HG02623 (cell line): ENCODE measurements around the gene ADAMTS14.

Experiments
- ATAC-seq: cut with Tn5 transposase; IDR thresholded peaks from one replicate; pipeline ENCODE4 v1.9.1; 2021; ENCODE audit warnings: moderate library complexity; ENCODE audit not compliant: unreplicated experiment

Gene ADAMTS14

GRCh38 chr10:70728328-70728727 lies 56.0 kb downstream of the ADAMTS14 start:
- ATAC-seq = no peak

- ATAC-seq = no peak
Observed at GRCh38 chr10:70729763-70730357, 57.6 kb downstream of the ADAMTS14 start.

GRCh38 chr10:70730955-70731354 lies 58.6 kb downstream of the ADAMTS14 start:
- ATAC-seq = no peak

GRCh38 chr10:70732569-70732968 lies 60.3 kb downstream of the ADAMTS14 start:
- ATAC-seq = no peak

GRCh38 chr10:70733051-70733450 lies 60.7 kb downstream of the ADAMTS14 start:
- no peak for ATAC-seq

GRCh38 chr10:70735161-70735560 lies 62.9 kb downstream of the ADAMTS14 start:
- no peak for ATAC-seq

- ATAC-seq = no peak
Observed at GRCh38 chr10:70736525-70736924, 64.2 kb downstream of the ADAMTS14 start.

- no peak for ATAC-seq
Observed at GRCh38 chr10:70737250-70737649, 64.9 kb downstream of the ADAMTS14 start.

GRCh38 chr10:70738006-70738760 lies 65.9 kb downstream of the ADAMTS14 start:
- no peak for ATAC-seq

- no peak for ATAC-seq
Observed at GRCh38 chr10:70738761-70739121, 66.4 kb downstream of the ADAMTS14 start.

- no peak for ATAC-seq
Observed at GRCh38 chr10:70740406-70741288, 68.3 kb downstream of the ADAMTS14 start.

- ATAC-seq = no peak
Observed at GRCh38 chr10:70742537-70743429, 70.5 kb downstream of the ADAMTS14 start.

- no peak for ATAC-seq
Observed at GRCh38 chr10:70743430-70743788, 71.1 kb downstream of the ADAMTS14 start.

- ATAC-seq = no peak
Observed at GRCh38 chr10:70743879-70744278, 71.6 kb downstream of the ADAMTS14 start.

GRCh38 chr10:70744617-70745143 lies 72.4 kb downstream of the ADAMTS14 start:
- ATAC-seq = no peak

- no peak for ATAC-seq
Observed at GRCh38 chr10:70745555-70745954, 73.2 kb downstream of the ADAMTS14 start.

GRCh38 chr10:70747192-70747965 lies 75.1 kb downstream of the ADAMTS14 start:
- no peak for ATAC-seq

- no peak for ATAC-seq
Observed at GRCh38 chr10:70748305-70748704, 76.0 kb downstream of the ADAMTS14 start.

GRCh38 chr10:70748801-70749573 lies 76.7 kb downstream of the ADAMTS14 start:
- no peak for ATAC-seq
